ENCODE data around the gene FAM222A.

Gene FAM222A

GRCh38 chr12:109713187-109714070 is at the start of gene FAM222A:
Gene FAM222A, plus strand, starts transcription at chr12:109713825. Its CDS starts 30,322 bp downstream, at chr12:109744147.
- DNase-seq (ENCODE audit: low read depth), result peak; percentile 97

DNA sequence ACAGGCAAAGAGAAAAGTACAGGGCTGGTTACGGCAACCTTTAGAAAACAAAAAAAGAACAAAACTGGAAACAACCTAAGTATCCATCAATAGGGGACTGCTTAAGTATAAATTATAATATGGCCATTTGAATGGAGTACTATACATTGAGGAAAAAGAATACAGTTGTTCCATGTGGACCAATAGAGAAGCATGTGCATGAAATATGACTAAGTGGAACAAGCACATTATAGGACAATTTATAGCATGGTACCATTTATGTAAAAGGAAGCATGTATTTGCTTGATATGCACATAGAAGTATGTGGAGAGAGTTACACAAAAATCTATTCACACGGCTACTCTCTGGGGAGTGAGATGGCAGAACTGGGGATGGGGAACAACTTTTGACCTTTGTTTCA is 49.2 kb upstream of the FAM222A start:
- DNase-seq (ENCODE audit: low read depth), result no peak

DNA sequence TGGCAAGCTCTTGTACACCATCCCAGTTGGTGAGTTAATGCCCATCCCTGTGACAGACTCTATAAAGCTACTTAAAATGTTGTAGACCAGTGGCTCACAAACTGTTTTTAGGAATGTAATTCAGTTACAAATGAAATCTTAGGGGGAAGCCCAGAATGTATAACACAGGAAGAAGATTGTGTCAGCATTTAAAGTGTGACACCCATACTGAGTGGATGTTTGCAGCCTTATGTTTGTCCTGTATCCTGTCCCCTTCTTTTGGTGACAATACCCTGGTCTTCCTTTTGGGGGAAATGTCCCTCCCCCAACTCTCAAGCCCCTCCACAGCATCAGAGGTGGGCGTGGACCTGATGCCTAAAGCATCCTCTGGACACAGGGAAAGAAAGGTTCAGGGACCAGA is 47.6 kb upstream of the FAM222A start:
- DNase-seq (ENCODE audit: low read depth), result no peak

GRCh38 chr12:109670731-109671130 is 42.9 kb upstream of the FAM222A start:
- no peak for DNase-seq (ENCODE audit: low read depth)

- no peak for DNase-seq (ENCODE audit: low read depth)
These were observed 42.1 kb upstream of the FAM222A start for GRCh38 chr12:109671502-109671901.

DNA sequence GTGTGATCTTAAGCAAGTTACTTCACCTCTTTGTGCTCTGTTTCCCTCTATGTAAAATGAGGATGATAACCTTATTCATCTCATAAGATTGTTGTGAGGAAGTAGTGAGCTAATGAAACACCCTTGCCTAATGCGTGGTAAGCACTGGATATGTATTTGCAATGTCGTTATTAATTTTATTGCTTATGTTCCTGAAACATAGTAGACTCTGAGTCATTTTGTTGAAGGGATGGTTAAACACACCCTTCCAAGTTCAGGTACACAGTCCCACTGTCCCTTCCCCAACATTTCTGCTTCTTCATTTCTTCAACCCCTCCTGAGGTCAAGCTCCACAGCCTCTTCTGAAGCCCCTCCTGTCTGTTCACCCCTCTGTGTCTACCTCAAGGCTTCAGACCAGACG is 40.2 kb upstream of the FAM222A start:
- DNase-seq (ENCODE audit: low read depth), result no peak

- DNase-seq (ENCODE audit: low read depth), result no peak
These were observed 39.7 kb upstream of the FAM222A start for GRCh38 chr12:109673884-109674283.

DNA sequence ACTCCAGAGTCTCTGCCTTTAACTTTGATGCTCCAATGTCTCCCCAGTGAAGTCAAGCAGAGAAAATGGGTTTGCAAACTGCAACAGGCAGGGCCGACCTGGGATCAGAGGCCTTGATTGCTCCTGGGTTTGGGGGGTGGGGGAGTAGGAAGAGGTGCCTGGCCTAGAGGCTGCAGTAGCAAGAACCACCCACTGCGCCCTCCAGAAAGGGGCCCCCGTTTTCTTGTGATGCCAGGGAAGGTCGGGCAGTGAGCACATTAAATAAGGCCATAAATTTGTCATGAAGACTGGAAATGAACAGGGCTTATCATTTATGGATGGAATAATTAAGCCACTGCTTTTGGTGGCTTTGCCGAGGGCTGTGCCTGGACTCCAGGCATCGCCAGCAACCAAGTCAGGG is 38.2 kb upstream of the FAM222A start:
- DNase-seq (ENCODE audit: low read depth), result no peak

DNA sequence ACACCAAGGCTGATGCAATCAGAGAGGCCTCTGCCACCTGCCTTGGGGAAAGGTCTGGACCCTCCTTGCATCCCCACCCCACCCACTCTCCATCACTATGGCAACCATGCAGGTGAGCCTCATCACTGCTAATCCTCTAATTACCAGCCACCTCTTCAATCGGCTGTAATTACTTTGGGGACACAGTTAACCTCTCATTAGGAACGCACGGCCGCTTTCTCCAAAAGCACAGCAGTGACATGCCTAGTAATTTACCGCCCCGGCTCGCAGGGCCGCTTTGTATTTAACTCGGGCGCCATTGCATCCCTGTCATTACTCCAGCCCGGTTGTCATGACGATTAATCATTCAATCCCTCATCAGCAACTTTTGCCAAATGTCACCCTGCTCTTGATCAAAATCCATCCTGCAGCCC is 36.3 kb upstream of the FAM222A start:
- DNase-seq (ENCODE audit: low read depth), result no peak

- no peak for DNase-seq (ENCODE audit: low read depth)
These were observed 34.9 kb upstream of the FAM222A start for GRCh38 chr12:109678719-109679118.

GRCh38 chr12:109679501-109680263 is 33.9 kb upstream of the FAM222A start:
- no peak for DNase-seq (ENCODE audit: low read depth)

GRCh38 chr12:109680264-109681005 is 33.2 kb upstream of the FAM222A start:
- no peak for DNase-seq (ENCODE audit: low read depth)

DNA sequence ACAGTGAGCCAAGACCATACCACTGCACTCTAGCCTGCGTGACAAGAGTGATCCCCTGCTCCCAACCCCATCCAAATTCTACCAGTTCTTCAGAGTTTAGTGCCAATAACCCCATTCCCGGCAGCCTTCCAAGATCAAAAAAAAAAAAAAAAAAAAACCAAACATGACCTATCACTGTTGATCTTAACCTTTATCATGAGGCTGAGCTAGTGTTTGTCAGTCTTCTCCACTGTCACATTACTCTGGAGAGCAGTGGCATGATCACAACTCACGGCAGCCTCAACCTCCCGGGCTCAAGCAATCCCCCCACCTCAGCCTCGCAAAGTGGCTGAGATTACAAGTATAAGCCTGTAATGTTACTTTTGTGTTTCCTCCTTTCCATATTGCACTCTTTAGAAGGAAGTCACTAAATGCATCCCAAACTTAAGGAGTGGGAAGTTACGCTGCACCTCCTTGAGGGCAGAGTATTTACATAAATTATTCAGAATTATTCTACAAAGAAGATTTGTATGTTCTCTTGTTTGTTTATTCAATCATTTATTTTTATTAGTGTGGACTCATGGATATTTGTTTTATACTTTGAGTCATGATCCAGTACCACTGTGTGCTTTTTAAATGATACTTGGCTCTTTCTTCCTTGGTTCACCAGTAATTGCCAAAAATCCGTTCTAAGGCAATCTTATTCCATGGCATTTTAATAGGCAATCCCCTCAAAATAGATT is 31.5 kb upstream of the FAM222A start:
- no peak for DNase-seq (ENCODE audit: low read depth)

DNA sequence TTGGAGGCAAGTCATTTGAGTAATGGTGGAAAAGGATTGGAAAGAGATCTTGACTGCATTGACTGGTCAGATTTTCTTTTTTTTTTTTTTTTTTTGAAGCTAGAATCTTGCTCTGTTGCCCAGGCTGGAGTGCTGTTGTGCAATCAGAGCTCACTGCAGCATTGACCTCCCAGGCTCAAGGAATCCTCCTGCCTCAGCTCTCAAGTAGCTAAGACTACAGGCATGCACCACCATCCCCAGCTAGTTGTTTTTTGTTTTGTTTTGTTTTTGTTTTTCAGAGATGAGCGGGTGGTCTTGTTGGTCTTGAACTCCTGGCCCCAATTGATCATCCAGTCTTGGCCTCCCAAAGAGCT is 30.9 kb upstream of the FAM222A start:
- DNase-seq (ENCODE audit: low read depth), result no peak

- DNase-seq (ENCODE audit: low read depth), result no peak
These were observed 30.3 kb upstream of the FAM222A start for GRCh38 chr12:109683316-109683715.

- DNase-seq (ENCODE audit: low read depth), result no peak
These were observed 27.8 kb upstream of the FAM222A start for GRCh38 chr12:109685574-109686447.

DNA sequence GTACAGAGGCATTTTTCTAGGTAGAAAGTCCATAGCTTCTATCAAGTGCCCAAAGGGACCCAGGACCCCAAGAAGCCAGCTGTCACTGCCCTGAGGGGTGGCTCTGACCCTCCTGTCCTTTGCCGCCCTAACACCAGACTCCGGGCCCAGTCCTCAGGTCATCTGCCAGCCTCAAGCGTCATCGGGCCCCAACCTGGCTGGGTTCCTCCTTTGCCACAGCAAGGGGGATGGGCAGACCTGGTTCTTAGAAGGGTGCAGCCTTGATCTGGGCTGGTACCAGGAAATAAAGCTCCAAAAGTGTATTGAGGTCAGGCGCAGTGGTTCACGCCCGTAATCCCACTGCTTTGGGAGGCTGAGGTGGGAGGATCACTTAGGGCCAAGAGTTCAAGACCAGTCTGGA is 27.1 kb upstream of the FAM222A start:
- DNase-seq (ENCODE audit: low read depth), result no peak

DNA sequence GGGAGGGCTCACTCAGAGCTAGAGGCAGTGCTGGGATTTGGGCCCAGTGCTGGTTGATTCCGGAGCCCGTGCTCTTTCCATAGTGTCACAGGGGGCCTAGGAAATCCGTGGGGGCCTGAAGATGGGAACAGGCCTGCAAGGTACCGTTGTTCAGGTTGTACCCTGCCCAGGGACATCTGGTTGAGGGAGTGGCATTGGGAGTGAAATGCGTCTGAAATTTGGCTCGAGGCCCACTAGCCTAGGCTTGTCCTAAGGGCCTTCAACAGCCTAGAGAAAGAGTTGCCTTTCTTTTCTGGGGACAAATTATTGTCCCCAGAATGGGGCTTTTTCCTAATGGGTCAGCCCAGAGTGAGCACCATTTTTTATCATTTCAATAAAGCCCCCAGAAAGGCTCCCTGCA is 26.4 kb upstream of the FAM222A start:
- DNase-seq (ENCODE audit: low read depth), result no peak

DNA sequence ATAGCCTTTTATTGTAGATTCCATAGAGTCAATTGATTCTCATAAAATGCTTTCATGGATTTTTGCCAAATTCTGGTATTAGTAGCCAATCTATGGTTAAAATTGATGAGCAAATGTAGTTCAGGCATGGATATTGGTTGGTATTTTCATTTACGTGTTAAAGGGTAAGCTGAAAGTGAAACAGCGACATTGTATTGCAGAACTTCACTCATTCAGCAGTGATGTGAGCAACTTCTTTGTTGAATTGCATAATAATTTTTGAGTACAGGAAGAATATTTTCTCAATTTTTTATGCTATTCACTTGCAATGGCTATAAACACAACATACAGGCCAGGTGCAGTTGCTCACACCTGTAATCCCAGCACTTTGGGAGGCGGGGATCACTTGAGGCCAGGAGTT is 24.2 kb upstream of the FAM222A start:
- no peak for DNase-seq (ENCODE audit: low read depth)

DNA sequence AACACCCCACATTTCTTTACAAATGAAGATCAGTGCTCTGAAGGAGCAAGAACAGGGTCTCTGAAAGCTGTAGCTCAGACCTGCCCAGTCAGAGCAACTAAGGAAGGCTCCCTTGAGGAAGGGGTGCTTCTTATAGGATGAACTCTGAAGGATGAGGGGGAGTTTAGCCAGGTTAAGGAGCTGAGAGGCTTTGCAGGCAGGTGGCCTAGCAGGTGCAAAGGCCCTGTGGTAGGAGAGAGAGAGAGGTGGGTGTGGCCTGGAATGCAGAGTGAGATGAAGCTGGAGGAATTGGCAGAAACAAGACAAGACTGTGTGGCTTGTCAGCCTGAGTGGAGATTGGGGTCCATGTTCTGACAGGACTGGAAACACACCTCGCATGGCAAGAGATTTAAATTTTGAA is 20.5 kb upstream of the FAM222A start:
- DNase-seq (ENCODE audit: low read depth), result no peak

All from activated T-cell treated with anti-CD3 and anti-CD28 coated beads for 24 hours (primary cell).